Suprapubic skin (tissue), 2 donors: ENCODE measurements around the gene MXI1.

Source experiments
- EP300 ChIP-seq: sonication (generic); formaldehyde crosslinking; IDR thresholded peaks from one replicate; pipeline ENCODE4 v1.6.1; 2017; ENCODE audit warnings: antibody characterized with exemption
- POLR2A ChIP-seq, 2 donors: fragments of 450-650 bp; IDR thresholded peaks; one replicate each; pipeline ENCODE4 v1.6.1; 2017; ENCODE audit warnings: antibody characterized with exemption in 2 of 2, mild to moderate bottlenecking in 2 of 2, moderate library complexity in 2 of 2

- TF ChIP-seq EP300 (no peak), POLR2A (IDR thresholded peaks at IDR 0.05) (no peak)
Measured at GRCh38 chr10:110326351-110327032, 119.1 kb downstream of the MXI1 start.
